ENCODE measurements around the gene FAM83E. TPM values are rescaled to one million over a fixed set of nuclear protein-coding genes. Genes with fewer than 3 reads are reported as not detected.

The FAM83E gene
- total and polyA plus RNA-seq, 2 experiments from 2014 or later: 1.0 to 2.3 TPM

GRCh38 chr19:48660852-48661710 lies 46.2 kb upstream of the FAM83E start:
- Histone ChIP-seq H3K36me3 (ENCODE audit: insufficient read depth) (no peaks in the 10 kb centered on the region), H2AFZ (no peak overlapping the region; the same call in 1 of the 2 replicates), H3K9me2 (ENCODE audit: insufficient read depth) (no peaks in the 10 kb centered on the region), H4K20me1 (replicated peaks; ENCODE audit: insufficient read depth) (no peaks in the 10 kb centered on the region), H3K27me3 (ENCODE audit: insufficient read depth) (no peaks in the 10 kb centered on the region), H3K27ac (ENCODE audit: low read depth) (no peak overlapping the region), H3K79me2 (replicated peaks; ENCODE audit: insufficient read depth) (no peaks in the 10 kb centered on the region), H3F3A (replicated peaks; ENCODE audit: low read depth) (no peaks in the 10 kb centered on the region), H3K4me3 (no peak overlapping the region), H3K4me2 (no peak overlapping the region), H3K4me1 (ENCODE audit: insufficient read depth) (no peaks in the 10 kb centered on the region)
- H3K4me3 Mint-ChIP-seq: no peak overlapping the region
- peaks cover 9% of the 10 kb centered on the region for H3K27me3 Mint-ChIP-seq (ENCODE audit: insufficient read depth, low read depth, poor library complexity)
- DNase-seq (ENCODE audit: low spot score) (peak; percentile 95), ATAC-seq (peak; percentile 78)
- no peak overlapping the region for H3K27ac Mint-ChIP-seq
- peaks cover 4% of the 10 kb centered on the region; the same call in 1 of the 3 replicates for H3K36me3 Mint-ChIP-seq (ENCODE audit: low read depth)
- peaks cover 7% of the 10 kb centered on the region for H3K4me1 Mint-ChIP-seq
- TF ChIP-seq CREB1 (CRISPR knock-in tag; IDR thresholded peaks at IDR 0.05; ENCODE audit: low read depth) (peak; percentile 87), JUNB (IDR thresholded peaks at IDR 0.05; ENCODE audit: unreplicated experiment) (no peak)
- H3K9me3 Mint-ChIP-seq: peaks cover 8% of the 10 kb centered on the region

- Mint-ChIP-seq H3K4me3 (no peak overlapping the region), H3K4me1 (peaks cover 7% of the 10 kb centered on the region), H3K36me3 (ENCODE audit: low read depth) (peaks cover 4% of the 10 kb centered on the region; the same call in 1 of the 3 replicates), H3K27ac (no peak overlapping the region), H3K27me3 (ENCODE audit: insufficient read depth, low read depth, poor library complexity) (peaks cover 9% of the 10 kb centered on the region), H3K9me3 (peaks cover 8% of the 10 kb centered on the region)
- no peaks in the 10 kb centered on the region for H3K9me2 ChIP-seq (ENCODE audit: insufficient read depth)
- H3K27ac ChIP-seq (ENCODE audit: low read depth): no peak overlapping the region
- TF ChIP-seq CTCF (conservative IDR thresholded peaks at IDR 0.05; ENCODE audit: low read depth in 2 of 2) (no peak), NANOG (IDR thresholded peaks at IDR 0.05; ENCODE audit: borderline replicate concordance) (no peak), ZNF462 (CRISPR knock-in tag; IDR thresholded peaks at IDR 0.05) (no peak), ZNF114 (CRISPR knock-in tag; IDR thresholded peaks at IDR 0.05) (no peak), EZH2phosphoT487 (IDR thresholded peaks at IDR 0.05; ENCODE audit: unreplicated experiment) (no peak), REST (IDR thresholded peaks at IDR 0.05; ENCODE audit: unreplicated experiment) (no peak), ZNF331 (CRISPR knock-in tag; IDR thresholded peaks at IDR 0.05; ENCODE audit: low read depth) (no peak), CREB1 (CRISPR knock-in tag; IDR thresholded peaks at IDR 0.05; ENCODE audit: low read depth) (no peak)
- H3F3A ChIP-seq (replicated peaks; ENCODE audit: low read depth): no peaks in the 10 kb centered on the region
- no peak overlapping the region for H3K4me2 ChIP-seq
- no peaks in the 10 kb centered on the region for H3K4me1 ChIP-seq (ENCODE audit: insufficient read depth)
- no peaks in the 10 kb centered on the region for H4K20me1 ChIP-seq (replicated peaks; ENCODE audit: insufficient read depth)
- no peak for ATAC-seq
- H3K4me3 ChIP-seq: no peak overlapping the region
- DNase-seq (ENCODE audit: low spot score): no peak
- H3K27me3 ChIP-seq (ENCODE audit: insufficient read depth): no peaks in the 10 kb centered on the region
- no peak overlapping the region for H2AFZ ChIP-seq
- no peaks in the 10 kb centered on the region for H3K79me2 ChIP-seq (replicated peaks; ENCODE audit: insufficient read depth)
- no peaks in the 10 kb centered on the region for H3K36me3 ChIP-seq (ENCODE audit: insufficient read depth)
Observed at GRCh38 chr19:48659768-48660167, 44.9 kb upstream of the FAM83E start.
